PC-3 (cell line): ENCODE measurements around the gene ABCG2. TPM values are rescaled to one million over a fixed set of nuclear protein-coding genes. Genes with fewer than 3 reads are reported as not detected.

Experiments
- ATAC-seq: fragments of 200-7000 bp; cut with Tn5 transposase; 2 replicates; pipeline ENCODE4 v1.9.1; 2020; ENCODE audit warnings: mild to moderate bottlenecking, moderate library complexity
- BruUV-seq: library from RNA; stranded (reverse); fragments of 400-500 nt; replicated peaks from 2 replicates; lab custom pipeline; 2021; lab: Mats Ljungman, UMichigan
- CTCF ChIA-PET: fragments of 300-600 bp; sonication (Branson Sonifier 250); formaldehyde crosslinking; loops from one replicate; lab custom pipeline; 2022; ENCODE audit warnings: antibody characterized with exemption; lab: Charles Lee
- POLR2A ChIA-PET: fragments of 300-600 bp; sonication (Branson Sonifier 250); formaldehyde crosslinking; loops from one replicate; lab custom pipeline; 2022; ENCODE audit warnings: antibody characterized with exemption; ENCODE audit not compliant: unreplicated experiment; lab: Charles Lee
- DNase-seq: peaks from one replicate; pipeline ENCODE4 v3.0.0-alpha.2; 2015
- H2AFZ ChIP-seq: fragments of 300-600 bp; sonication (generic); 2 replicates; pipeline ENCODE4 v1.6.0; 2016; ENCODE audit warnings: antibody characterized with exemption, low read length
- H3F3A ChIP-seq: fragments of 300-600 bp; sonication (generic); one replicate; pipeline ENCODE4 v1.6.0; 2017; ENCODE audit warnings: antibody characterized with exemption, low read length, control low read depth, mild to moderate bottlenecking; ENCODE audit not compliant: unreplicated experiment
- H3K27ac ChIP-seq: fragments of 300-600 bp; sonication (generic); 2 replicates; pipeline ENCODE4 v1.5.1; 2016; ENCODE audit warnings: mild to moderate bottlenecking, low read length
- H3K27me3 ChIP-seq: fragments of 300-600 bp; sonication (generic); 2 replicates; pipeline ENCODE4 v1.6.1; 2016; ENCODE audit warnings: low read length, mixed read lengths
- H3K36me3 ChIP-seq: fragments of 300-600 bp; sonication (generic); 2 replicates; pipeline ENCODE4 v1.6.1; 2016; ENCODE audit warnings: low read depth, mixed run types, low read length, mixed read lengths
- H3K4me1 ChIP-seq: fragments of 300-600 bp; sonication (generic); 2 replicates; pipeline ENCODE4 v1.5.1; 2016; ENCODE audit warnings: low read length; ENCODE audit not compliant: insufficient read depth
- H3K4me2 ChIP-seq: fragments of 300-600 bp; sonication (generic); 2 replicates; pipeline ENCODE4 v1.6.0; 2016; ENCODE audit warnings: low read length
- H3K4me3 ChIP-seq: fragments of 300-600 bp; sonication (generic); 2 replicates; pipeline ENCODE4 v1.5.1; 2016; ENCODE audit warnings: mild to moderate bottlenecking, low read length, mixed read lengths
- H3K79me2 ChIP-seq: fragments of 300-600 bp; sonication (generic); 2 replicates; pipeline ENCODE4 v1.6.1; 2017; ENCODE audit warnings: low read length, mixed read lengths
- H3K9ac ChIP-seq: fragments of 300-600 bp; sonication (generic); 2 replicates; pipeline ENCODE4 v1.6.0; 2016; ENCODE audit warnings: mild to moderate bottlenecking, low read length
- H3K9me2 ChIP-seq: fragments of 300-600 bp; sonication (generic); replicated peaks from 2 replicates; pipeline ENCODE4 v1.6.1; 2016; ENCODE audit warnings: mixed run types, low read length, mixed read lengths
- H3K9me3 ChIP-seq: fragments of 300-600 bp; sonication (generic); 2 replicates; pipeline ENCODE4 v1.6.1; 2016; ENCODE audit warnings: low read length, mixed read lengths
- H4K20me1 ChIP-seq: fragments of 300-600 bp; sonication (generic); 2 replicates; pipeline ENCODE4 v1.6.1; 2016; ENCODE audit warnings: low read length, mixed read lengths
- CTCF ChIP-seq: fragments of 300-600 bp; sonication (generic); conservative IDR thresholded peaks from 2 replicates; pipeline ENCODE4 v1.5.1; 2017; ENCODE audit warnings: antibody characterized with exemption, low read depth, mild to moderate bottlenecking, low read length
- EZH2 ChIP-seq: fragments of 300-600 bp; sonication (generic); IDR thresholded peaks from one replicate; pipeline ENCODE4 v1.6.1; 2017; ENCODE audit warnings: antibody characterized with exemption, mild to moderate bottlenecking, low read length; ENCODE audit not compliant: unreplicated experiment
- EZH2phosphoT487 ChIP-seq: fragments of 300-600 bp; sonication (generic); IDR thresholded peaks from 2 replicates; pipeline ENCODE4 v1.6.1; 2018; ENCODE audit warnings: mild to moderate bottlenecking, antibody characterized with exemption, low read length, borderline replicate concordance
- intact Hi-C: fragments of 100-400 bp; cut with micrococcal nuclease; formaldehyde crosslinking; loops from 2 replicates; pipeline ENCODE4 v1.9.0; 2023
- total RNA-seq: library from RNA; depleted of rRNA; stranded (reverse); fragments of >200 nt; gene quantifications from 2 replicates; pipeline ENCODE4 v1.2.3, GENCODE V29; 2014

Gene ABCG2
- total RNA-seq, 1 experiment from 2014 or later, result not detected

GRCh38 chr4:88185906-88186305 lies 27.5 kb upstream of the ABCG2 start:
- Histone ChIP-seq H3F3A (no peaks in the 10 kb centered on the region), H3K4me2 (no peak overlapping the region), H3K9ac (no peak overlapping the region), H3K9me3 (no peaks in the 10 kb centered on the region), H3K27ac (no peak overlapping the region), H2AFZ (no peak overlapping the region), H3K4me1 (peaks cover 9% of the 10 kb centered on the region), H4K20me1 (no peaks in the 10 kb centered on the region), H3K27me3 (no peaks in the 10 kb centered on the region), H3K79me2 (no peaks in the 10 kb centered on the region), H3K36me3 (no peaks in the 10 kb centered on the region), H3K4me3 (no peak overlapping the region), H3K9me2 (no peaks in the 10 kb centered on the region)
- CTCF ChIA-PET, result no interaction called here
- intact Hi-C loops, result no loop called here
- no TSS peak for BruUV-seq
- ATAC-seq (no peak), DNase-seq (no peak)
- TF ChIP-seq EZH2, result no peak
- no peak for TF ChIP-seq CTCF
- TF ChIP-seq EZH2phosphoT487, result no peak
- POLR2A ChIA-PET, result no interaction called here

GRCh38 chr4:88179261-88179660 lies 20.8 kb upstream of the ABCG2 start:
- H3K79me2 ChIP-seq, result no peaks in the 10 kb centered on the region
- H3K4me2 ChIP-seq, result no peak overlapping the region
- ChIA-PET CTCF (interaction anchor here (0.6 kb wide), 1 partner anchor 36 kb away, joined by 3 read pairs; no protein-coding TSS in a partner anchor), POLR2A (no interaction called here)
- TF ChIP-seq EZH2phosphoT487 (no peak), CTCF (no peak), EZH2 (no peak)
- no peak overlapping the region for H3K9ac ChIP-seq
- peaks cover 12% of the 10 kb centered on the region for H3K4me1 ChIP-seq
- no TSS peak for BruUV-seq
- H3K9me2 ChIP-seq, result no peaks in the 10 kb centered on the region
- H3K27ac ChIP-seq, result no peak overlapping the region
- H3K9me3 ChIP-seq, result no peaks in the 10 kb centered on the region
- H3K4me3 ChIP-seq, result no peak overlapping the region
- DNase-seq, result no peak
- intact Hi-C loops, result no loop called here
- H4K20me1 ChIP-seq, result no peaks in the 10 kb centered on the region
- no peak for ATAC-seq
- H3F3A ChIP-seq, result no peaks in the 10 kb centered on the region
- H2AFZ ChIP-seq, result no peak overlapping the region
- no peaks in the 10 kb centered on the region for H3K27me3 ChIP-seq
- no peaks in the 10 kb centered on the region for H3K36me3 ChIP-seq

- POLR2A ChIA-PET, result no interaction called here
- CTCF ChIA-PET, result no interaction called here
- Histone ChIP-seq H3K36me3 (no peaks in the 10 kb centered on the region), H3K9me2 (no peaks in the 10 kb centered on the region), H3F3A (no peaks in the 10 kb centered on the region), H3K9ac (no peak overlapping the region), H3K4me1 (peaks cover 12% of the 10 kb centered on the region), H4K20me1 (no peaks in the 10 kb centered on the region), H3K4me2 (no peak overlapping the region), H3K27ac (peak overlapping the region; percentile 36), H3K27me3 (no peaks in the 10 kb centered on the region), H3K9me3 (no peaks in the 10 kb centered on the region), H3K4me3 (no peak overlapping the region), H3K79me2 (no peaks in the 10 kb centered on the region), H2AFZ (peak overlapping the region; percentile 69)
- intact Hi-C loops, result no loop called here
- peak; percentile 22; the same call in 1 of the 2 replicates for ATAC-seq
- no peak for DNase-seq
- no peak for TF ChIP-seq EZH2
- no peak for TF ChIP-seq EZH2phosphoT487
- TF ChIP-seq CTCF, result no peak
- no TSS peak for BruUV-seq
Observed at GRCh38 chr4:88178626-88179231, 20.3 kb upstream of the ABCG2 start.
